ENCODE results near the gene WDR48.
"Not testable (repeated sequence)": the region's sequence is repeated elsewhere in the genome, so short reads cannot be mapped to it uniquely, and the experiment has no call there.

WDR48 gene

GRCh38 chr3:39061228-39061627 is 9.4 kb downstream of the WDR48 start:
- not testable (repeated sequence) for H3K4me3 ChIP-seq, H3K27ac ChIP-seq

GRCh38 chr3:39062180-39062579 is 10.4 kb downstream of the WDR48 start:
- H3K27ac ChIP-seq: no peak overlapping the region
- no peak overlapping the region for H3K4me3 ChIP-seq

- no peak overlapping the region for H3K4me3 ChIP-seq
- no peak overlapping the region for H3K27ac ChIP-seq
These were observed 11.3 kb downstream of the WDR48 start for GRCh38 chr3:39063143-39063542.

GRCh38 chr3:39064646-39065045 is 12.8 kb downstream of the WDR48 start:
- Histone ChIP-seq H3K27ac (no peak overlapping the region), H3K4me3 (no peak overlapping the region)

GRCh38 chr3:39065197-39065596 is 13.4 kb downstream of the WDR48 start:
- no peak overlapping the region for H3K4me3 ChIP-seq
- H3K27ac ChIP-seq: no peak overlapping the region

GRCh38 chr3:39067286-39067685 is 15.5 kb downstream of the WDR48 start:
- no peak overlapping the region for H3K4me3 ChIP-seq
- no peak overlapping the region for H3K27ac ChIP-seq

- H3K4me3 ChIP-seq: no peak overlapping the region
- no peak overlapping the region for H3K27ac ChIP-seq
These were observed 16.7 kb downstream of the WDR48 start for GRCh38 chr3:39068556-39068955.

- Histone ChIP-seq H3K27ac (no peak overlapping the region), H3K4me3 (no peak overlapping the region)
These were observed 24.1 kb downstream of the WDR48 start for GRCh38 chr3:39075910-39076309.

- no peak overlapping the region for H3K27ac ChIP-seq
- H3K4me3 ChIP-seq: no peak overlapping the region
These were observed 27.7 kb downstream of the WDR48 start for GRCh38 chr3:39079530-39079929.

GRCh38 chr3:39080026-39080425 is 28.2 kb downstream of the WDR48 start:
- Histone ChIP-seq H3K27ac (no peak overlapping the region), H3K4me3 (no peak overlapping the region)

- no peak overlapping the region for H3K4me3 ChIP-seq
- no peak overlapping the region for H3K27ac ChIP-seq
These were observed 31.0 kb downstream of the WDR48 start for GRCh38 chr3:39082666-39083313.

GRCh38 chr3:39086144-39086543 is 34.3 kb downstream of the WDR48 start:
- Histone ChIP-seq H3K27ac (no peak overlapping the region), H3K4me3 (no peak overlapping the region)

GRCh38 chr3:39088456-39088855 is 36.6 kb downstream of the WDR48 start:
- Histone ChIP-seq H3K4me3 (no peak overlapping the region), H3K27ac (no peak overlapping the region)

- H3K4me3 ChIP-seq: no peak overlapping the region
- H3K27ac ChIP-seq: no peak overlapping the region
These were observed 37.1 kb downstream of the WDR48 start for GRCh38 chr3:39088889-39089288.

GRCh38 chr3:39090922-39091321 is 39.1 kb downstream of the WDR48 start:
- no peak overlapping the region for H3K27ac ChIP-seq

GRCh38 chr3:39094851-39095677 is 43.2 kb downstream of the WDR48 start:
- Histone ChIP-seq H3K27ac (no peak overlapping the region), H3K4me3 (no peak overlapping the region)

More at GRCh38 chr3:39090922-39091321, 39.1 kb downstream of the WDR48 start:
- H3K4me3 ChIP-seq: no peak overlapping the region

GRCh38 chr3:39095778-39096177 is 44.0 kb downstream of the WDR48 start:
- Histone ChIP-seq H3K4me3 (no peak overlapping the region), H3K27ac (peak overlapping the region in 2 of 21 experiments; percentile 12 to 31)

- peak overlapping the region in 1 of 21 experiments; percentile 9 for H3K27ac ChIP-seq
- H3K4me3 ChIP-seq: no peak overlapping the region
These were observed 45.0 kb downstream of the WDR48 start for GRCh38 chr3:39096775-39097174.

GRCh38 chr3:39097716-39098472 is 46.1 kb downstream of the WDR48 start:
- Histone ChIP-seq H3K27ac (peak overlapping the region in 1 of 21 experiments; percentile 20), H3K4me3 (no peak overlapping the region)

- H3K4me3 ChIP-seq: no peak overlapping the region
- H3K27ac ChIP-seq: no peak overlapping the region
These were observed 46.7 kb downstream of the WDR48 start for GRCh38 chr3:39098473-39099000.
